ENCODE data around the gene PDILT. TPM values are rescaled to one million over a fixed set of nuclear protein-coding genes. Genes with fewer than 3 reads are reported as not detected.
A peak's percentile ranks its signal among the peaks of the same experiment; 100 is the strongest.

Gene PDILT
- total RNA-seq, 1 donor from 2014 or later: not detected

DNA sequence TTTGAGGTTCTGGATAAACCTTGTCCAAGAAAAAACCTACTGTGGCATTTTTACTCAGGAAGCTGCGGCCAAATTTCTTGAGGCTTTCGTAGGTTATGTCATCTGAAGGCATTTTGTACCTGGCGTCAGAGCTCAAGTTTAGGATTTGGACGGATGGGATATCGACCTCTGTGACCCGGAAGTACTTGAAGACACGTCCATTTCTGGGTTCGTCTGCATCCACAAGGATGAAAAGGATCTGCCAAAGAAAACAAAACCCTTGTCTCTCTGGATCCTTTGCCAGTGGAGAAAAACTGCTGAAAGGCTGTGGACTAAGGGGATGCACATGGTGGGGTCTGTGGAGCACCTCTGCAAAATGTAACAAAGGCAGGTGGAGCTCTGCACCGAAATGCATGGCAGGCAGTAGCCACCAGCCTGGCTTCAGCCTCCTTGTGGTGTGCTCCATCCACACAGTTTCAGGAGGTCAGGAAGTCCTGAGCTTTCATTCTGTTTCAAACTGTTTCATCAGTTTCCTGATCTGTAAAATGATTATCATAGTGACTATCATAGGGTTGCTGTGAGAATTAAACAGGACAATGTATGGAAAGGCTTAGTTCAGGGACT lies 35.0 kb downstream of the PDILT start:
- no peak for DNase-seq (ENCODE audit: low read depth in 2 of 2)

DNA sequence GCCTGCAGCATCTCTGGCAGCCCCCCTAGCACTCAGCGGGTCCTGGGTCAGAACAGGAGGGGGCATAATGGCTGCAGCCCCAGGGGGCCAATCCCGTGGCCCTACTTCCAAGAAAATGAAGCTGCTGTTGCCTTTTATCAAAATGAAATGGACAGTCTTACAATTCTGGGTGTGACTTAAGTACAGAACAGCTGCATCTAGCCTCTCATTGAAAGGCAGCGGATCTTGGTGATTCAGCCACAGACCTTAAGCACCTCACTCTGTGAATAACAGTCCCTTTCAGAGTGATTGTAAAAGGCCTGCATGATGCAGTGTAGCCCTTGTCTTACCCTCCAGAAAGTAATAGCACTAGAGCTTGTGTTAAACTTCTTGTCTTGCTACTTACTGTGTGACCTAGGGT lies 40.5 kb downstream of the PDILT start:
- DNase-seq (ENCODE audit: low read depth in 2 of 2): no peak

DNA sequence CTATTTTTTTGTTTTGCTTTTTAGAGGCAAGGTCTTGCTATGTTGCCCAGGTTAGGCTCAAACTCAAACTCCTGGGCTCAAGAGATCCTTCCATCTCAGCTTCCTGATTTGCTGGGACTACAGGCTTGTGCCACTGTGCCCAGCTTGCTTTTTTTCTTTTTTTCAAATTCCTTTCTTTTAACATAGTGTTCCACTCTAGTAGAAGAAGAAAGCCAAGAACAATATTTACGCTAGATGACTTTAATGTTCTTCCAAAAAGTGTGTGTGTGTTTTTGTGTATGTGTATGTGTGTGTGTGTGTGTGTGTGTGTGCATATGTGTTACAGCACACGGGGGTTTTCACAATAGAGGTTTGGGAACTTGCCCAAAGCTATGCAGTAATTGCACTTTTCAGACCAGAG lies 41.3 kb downstream of the PDILT start:
- DNase-seq (ENCODE audit: low read depth in 2 of 2): no peak

DNA sequence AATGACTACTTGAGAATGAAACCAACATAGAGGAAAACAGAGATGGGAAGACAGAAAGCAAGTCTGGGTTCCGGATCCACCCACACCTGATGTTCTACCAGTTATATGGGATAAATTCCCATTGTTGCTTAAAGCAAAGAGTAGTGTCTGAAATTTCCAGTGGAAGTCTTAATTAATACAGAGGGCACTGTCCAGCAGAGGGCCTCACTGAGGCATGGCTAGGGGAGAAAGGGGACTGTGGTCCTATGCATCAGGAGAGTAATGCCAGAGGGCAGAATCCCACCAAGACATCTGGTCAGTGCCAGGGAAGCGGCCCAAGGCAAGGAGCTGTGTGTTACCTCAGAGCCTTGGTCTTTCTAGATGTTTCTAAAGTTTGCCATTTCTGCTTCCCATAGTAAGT lies 44.5 kb downstream of the PDILT start:
- peak in 1 of 2 donors; percentile 7 for DNase-seq (ENCODE audit: low read depth in 2 of 2)

DNA sequence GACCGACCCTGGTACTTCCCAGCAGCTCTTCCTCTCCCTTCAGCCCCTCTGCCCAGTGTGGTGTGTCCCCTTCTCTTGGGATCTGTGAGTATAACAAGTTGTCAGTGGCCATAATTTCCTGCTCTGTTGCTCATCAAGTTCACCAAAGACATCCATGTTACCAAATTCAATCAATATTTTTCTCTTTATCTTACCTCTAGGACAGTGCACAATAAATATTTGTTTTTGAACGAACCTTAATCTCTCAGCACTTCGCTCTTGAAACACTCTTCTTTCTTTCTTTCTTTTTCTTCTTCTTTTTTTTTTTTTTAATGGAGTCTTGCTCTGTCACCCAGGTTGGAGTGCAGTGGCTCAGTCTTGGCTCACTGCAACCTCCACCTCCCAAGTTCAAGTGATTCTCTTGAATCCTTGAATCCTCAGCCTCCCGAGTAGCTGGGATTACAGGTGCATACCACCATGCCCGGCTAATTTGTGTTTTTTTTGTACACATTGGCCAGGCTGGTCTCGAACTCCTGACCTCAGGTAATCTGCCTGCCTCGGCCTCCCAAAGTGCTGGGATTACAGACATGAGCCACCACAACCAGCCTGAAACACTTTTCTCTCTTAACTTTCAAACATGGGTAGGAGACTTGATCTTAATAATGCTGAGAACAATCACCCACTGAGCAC lies 49.3 kb downstream of the PDILT start:
- DNase-seq (ENCODE audit: low read depth in 2 of 2): no peak

DNA sequence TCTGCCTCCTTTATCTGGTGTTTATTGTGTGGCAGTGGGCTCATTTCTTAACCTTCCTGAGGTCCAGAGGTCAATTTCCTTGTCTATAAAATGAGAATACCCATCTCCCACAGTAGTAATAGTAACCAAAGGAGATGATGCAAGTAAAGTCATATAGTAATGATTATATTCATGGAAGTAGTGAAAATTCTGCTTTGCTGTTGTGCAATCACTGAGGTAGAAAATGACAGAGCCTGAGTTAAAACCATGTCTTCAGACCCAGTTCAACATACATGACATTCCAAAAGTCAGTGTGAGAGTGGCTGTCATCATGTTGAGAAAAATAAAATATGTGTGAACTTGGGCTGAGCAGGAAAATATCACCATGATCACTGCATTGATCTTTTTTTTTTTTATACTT lies 51.2 kb downstream of the PDILT start:
- no peak for DNase-seq (ENCODE audit: low read depth in 2 of 2)

DNA sequence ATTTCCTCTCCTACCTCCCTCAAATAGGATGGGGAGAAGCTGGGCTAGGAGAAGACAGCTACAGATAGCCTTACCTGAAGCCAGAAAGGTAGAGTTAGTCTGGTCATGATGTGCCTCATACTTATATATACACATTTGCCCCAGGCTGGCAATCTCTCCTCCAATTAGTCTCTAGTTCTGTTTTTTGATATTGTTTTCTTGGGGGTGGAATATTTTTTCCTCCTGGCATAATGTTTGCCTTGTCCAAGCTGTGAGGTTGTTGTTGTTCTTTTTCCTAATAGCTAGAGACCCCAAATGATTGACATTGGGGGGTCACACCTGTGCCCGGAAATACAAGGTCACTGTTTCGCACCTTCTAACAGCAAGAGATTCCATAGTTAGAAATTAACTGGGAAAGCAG lies 51.9 kb downstream of the PDILT start, which contains the start of gene UMOD:
UMOD (minus strand) TSS at position 101 of the 400 bp plus-strand sequence. CDS start 1,978 bp downstream, outside the sequence.
- no peak for DNase-seq (ENCODE audit: low read depth in 2 of 2)

DNA sequence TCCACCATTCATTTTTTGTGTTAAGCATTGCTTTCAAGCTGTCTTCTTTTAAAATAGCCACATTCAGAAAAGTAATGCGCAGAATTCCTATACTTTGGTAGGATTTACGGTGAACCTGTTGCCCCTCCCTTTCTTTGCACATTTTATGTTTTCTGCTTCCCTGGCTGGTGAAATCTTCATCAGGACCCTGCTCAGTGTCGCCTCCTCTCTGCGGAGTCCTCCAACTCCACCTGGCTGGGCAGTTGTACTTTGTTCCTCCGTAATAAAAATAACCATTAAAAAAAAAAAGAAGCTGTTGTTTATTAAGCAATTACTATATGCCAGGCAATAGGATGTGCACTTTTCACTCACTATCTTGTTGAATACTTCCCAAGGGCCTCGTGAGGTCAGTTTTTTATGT lies 54.9 kb downstream of the PDILT start:
- no peak for DNase-seq (ENCODE audit: low read depth in 2 of 2)

DNA sequence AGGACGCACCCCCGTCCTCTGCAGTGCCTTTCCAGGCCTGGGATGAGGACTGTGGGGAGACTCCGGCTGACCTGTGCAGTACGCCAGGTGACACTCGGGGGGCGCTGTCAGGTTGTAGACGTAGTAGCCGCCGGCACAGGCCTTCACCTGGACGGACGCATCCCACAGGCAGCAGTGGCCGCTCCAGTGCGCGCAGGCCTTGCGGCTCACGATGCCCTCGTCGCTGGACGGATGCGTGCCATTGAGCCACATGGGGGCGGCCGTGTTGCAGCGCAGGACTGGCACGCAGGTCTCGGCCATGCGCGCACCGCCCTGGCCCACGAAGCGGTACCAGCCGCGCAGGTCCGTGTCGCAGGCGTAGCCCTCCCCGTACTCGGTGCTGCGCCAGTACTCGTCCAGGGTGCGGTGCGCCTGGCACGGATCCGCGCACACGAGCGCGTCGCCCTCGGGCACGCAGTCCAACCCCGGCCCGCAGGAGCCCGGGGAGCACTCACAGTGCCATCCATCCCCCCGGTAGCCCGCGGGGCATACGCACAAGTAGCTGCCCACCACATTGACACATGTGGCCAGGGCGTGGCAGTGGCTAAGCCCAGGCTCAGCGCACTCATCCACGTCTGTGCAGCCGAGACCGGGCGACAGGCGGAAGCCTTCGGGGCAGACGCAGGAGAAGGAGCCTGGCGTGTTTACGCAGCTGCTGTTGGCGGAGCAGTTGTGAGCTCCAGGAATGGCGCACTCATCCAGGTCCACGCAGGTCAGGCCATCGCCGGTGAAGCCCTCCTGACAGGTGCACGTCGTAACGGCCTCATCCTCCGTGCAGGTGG lies 56.0 kb downstream of the PDILT start:
- DNase-seq (ENCODE audit: low read depth in 2 of 2): peak in 1 of 2 donors; percentile 14

DNA sequence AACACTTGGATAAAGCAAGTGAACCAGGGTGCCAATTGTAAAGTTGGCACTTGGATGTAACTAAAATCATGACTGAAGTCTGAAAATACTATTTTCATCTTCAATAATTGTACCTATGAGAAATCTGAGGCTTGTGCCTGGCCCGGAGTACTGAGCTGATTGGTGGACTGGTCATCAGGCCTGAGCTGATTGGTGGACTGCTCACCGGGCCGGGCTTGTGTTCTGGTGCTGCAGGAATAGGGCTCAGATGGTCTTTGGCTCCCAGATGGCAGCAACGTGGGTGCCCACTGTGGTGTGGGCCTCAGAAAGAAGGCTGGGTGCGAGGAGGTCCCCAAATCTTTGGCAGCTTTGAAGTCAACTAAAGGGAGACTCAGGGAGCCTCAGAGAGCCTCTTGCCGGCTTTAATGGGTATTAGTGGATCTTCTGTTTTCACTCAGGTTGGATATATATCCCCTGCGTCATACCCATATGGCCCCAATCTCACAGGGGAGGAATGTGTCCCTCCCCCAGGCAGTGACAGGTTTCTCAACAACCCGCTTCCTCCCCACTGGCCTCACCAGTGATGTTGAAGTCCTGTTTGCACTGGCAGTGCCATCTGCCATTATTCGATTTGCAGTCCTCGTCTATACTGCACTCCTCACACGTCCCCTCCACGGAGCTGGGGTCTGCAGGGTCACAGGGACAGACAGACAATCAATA lies 56.7 kb downstream of the PDILT start:
- DNase-seq (ENCODE audit: low read depth in 2 of 2): no peak

DNA sequence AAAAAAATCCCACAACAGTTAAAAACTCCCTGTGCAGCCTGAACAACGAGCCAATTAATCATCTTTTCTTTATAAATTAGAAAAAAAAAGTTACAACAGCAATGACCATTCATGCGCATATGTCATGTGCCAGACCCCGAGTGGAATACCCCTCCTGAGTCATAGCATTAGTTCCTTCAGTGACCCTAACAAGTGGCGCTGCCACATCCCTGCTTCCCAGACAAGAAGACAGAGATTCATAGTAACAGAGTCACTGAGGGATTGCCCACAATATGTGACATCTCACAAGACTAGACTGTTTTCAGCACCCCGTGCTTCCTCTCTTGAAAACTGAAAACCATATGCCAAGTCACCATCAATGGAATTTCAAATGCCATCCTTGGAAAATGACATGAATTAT lies 59.9 kb downstream of the PDILT start:
- DNase-seq (ENCODE audit: low read depth in 2 of 2): no peak

DNA sequence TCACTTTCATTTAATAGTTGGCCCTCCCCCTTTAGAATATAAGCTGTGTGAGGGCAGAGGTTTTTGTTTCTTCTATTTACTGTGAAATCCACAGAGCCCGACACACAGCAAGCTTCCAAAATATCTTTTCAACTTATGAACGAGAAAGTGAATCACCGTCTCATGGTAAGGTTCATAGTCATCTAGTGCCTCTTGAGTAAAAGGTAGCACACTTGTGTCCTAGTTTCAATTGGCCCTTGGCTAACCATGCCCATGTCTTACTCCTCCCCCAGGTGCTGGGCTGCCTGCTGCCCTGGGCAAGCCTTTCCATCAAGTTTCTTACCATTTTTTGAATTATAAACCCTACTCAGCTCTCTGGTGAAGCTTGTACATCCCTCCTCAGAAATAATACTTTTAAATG lies 64.8 kb downstream of the PDILT start:
- DNase-seq (ENCODE audit: low read depth in 2 of 2): no peak

DNA sequence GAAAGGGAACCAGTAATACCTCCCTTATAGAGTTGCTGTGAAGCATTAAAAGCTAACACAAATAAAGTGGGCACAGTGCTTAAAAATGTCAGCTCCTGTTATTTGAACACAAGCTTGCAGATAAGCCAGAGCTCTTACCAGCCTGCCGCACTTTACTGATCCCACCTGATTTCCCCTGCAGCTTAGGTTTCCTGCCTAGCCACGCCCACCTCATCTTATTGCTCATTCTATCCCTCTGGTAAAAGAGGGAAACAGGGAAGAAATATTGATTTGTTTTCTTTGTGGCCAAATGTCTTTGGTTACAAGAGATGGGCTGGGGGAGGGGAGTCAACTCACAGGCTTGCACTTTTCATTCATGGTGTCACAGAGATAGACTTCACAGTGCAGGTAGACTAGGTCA lies 67.6 kb downstream of the PDILT start:
- no peak for DNase-seq (ENCODE audit: low read depth in 2 of 2)

DNA sequence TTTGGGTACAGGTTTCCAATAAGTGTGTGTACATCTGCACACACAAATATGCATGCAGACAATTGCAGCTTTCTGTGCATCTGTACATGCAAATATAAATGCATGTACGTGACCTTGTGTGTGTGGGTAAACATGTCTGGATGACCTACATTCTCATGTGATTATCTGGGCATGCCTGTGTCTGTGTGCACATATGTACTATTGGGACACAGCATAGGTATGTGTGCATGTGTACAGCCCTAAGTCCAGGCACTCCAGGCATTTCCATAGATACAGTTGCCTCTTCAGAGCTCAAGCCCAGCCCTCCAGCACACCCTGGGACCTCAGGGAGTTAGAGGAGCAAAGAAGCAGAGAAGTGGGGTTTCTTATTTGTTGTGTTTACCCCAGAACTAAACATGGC lies 70.1 kb downstream of the PDILT start:
- no peak for DNase-seq (ENCODE audit: low read depth in 2 of 2)

DNA sequence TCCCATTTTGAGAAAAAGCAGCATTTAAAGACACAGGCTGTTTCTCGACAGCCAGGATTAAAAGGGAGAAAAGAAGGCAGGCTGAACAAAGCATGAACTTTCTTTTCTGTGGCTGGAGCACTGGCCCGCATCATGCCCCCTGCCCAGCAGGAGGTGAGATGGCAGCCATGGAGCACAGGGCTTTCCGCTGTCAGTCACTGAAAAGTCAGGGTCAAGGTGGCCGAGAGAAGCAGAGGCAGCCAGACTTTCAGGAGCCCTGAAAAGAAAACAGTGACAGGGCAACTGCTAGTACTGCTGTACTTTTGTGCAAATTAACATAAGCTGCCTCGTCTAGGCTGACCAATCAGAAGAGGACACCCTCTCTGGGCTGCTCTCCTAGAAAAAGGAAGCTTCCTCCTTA lies 71.4 kb downstream of the PDILT start:
- DNase-seq (ENCODE audit: low read depth in 2 of 2): no peak

DNA sequence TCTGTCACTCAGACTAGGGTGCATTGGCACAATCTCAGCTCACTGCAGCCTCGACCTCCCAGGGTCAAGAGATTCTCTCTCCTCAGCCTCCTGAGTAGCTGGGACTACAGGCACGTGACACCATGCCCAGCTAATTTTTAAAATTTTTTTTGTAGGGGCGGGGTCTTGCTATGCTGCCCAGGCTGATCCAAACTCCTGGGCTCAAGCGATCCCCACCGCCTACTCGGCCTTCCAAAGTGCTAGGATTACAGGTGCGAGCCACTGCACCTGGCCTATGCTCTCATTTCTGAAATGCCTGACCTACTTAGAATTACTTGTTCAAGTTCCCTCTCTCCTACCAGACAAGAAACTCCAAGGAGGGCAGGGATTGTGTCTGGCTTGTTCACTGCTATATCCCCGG lies 72.1 kb downstream of the PDILT start:
- DNase-seq (ENCODE audit: low read depth in 2 of 2): no peak

DNA sequence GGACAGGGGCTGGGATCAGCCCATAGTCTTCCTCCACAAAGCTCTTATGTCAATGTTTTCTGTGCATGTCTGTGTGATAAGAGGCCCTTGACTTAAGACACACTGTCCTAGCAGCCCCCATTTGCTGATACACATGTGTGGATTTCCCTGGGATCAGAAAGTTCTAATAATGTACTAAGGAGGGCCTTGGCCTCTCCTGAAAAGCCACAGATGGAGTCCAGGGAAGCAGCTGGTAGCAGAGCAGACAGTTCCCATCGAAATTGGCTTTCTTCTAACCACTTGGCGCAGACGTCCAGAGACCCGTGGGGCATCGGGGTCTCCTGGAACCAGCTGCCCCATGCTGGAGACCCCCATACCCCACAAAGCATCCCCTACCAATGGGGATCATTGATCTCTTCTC lies 72.9 kb downstream of the PDILT start:
- DNase-seq (ENCODE audit: low read depth in 2 of 2): no peak

DNA sequence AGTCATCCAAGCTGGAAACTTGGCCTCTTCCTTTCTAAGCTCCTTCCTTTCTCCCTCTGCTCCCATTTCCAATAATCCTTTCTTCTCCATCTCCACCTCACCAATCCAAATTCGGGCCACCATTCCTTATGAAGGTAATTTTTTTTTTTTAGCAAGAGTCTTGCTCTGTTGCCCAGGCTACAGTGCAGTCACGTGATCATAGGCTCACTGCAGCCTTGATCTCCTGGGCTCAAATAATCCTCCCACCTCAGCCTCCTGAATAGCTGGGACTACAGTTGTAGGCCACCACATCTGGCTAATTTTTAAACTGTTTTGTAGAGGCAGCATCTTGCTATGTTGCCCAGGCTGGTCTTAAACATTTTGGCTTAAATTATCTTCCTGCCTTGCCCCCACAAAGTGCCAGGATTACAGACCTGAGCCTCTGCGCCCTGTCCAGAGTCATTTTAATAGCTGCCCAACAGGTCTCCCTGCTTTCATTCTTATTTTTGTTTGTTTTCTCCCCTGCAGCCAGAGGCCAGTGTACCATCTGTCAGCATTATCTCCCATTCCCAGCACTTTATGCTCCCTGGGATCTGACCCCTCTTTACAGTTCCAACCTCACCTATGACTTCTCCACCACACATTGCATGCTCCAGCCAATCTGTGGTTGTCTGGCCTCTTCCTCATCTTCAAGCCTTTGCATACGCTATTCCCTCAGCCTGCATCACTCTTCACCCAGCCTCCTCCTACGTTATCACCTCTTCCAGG lies 75.0 kb downstream of the PDILT start:
- no peak for DNase-seq (ENCODE audit: low read depth in 2 of 2)

DNA sequence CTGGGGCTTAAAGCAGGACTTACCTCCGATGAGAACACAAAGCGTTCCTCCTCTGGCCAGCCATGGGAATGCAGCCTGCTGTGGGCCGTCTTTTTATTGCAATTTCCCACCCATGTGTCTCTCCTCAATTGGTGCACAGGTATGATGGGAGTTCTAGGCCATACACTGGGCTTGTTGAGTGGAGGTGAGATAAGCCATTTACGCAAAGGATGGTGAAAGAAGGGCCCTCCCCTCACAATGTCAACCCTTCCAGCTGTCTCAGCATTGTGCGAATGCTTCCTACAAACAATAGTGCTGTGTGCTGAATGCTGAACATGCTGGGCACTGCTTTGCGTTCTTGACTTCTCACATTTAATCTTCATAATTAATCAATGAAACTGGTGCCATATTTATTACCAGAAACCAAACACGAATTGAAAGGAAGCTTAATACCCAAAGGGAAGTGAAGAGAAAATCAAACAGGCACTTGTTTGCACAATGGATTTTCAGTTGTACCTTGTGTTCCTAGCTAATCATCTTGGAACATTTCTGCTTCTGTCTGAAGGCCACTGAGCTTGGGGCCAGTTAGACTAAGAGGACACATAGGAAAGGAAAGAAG lies 77.0 kb downstream of the PDILT start, which contains the start of gene GP2:
GP2 (minus strand) TSS at position 70 of the 598 bp plus-strand sequence. CDS start 1,082 bp downstream, outside the sequence.
- no peak for DNase-seq (ENCODE audit: low read depth in 2 of 2)

DNA sequence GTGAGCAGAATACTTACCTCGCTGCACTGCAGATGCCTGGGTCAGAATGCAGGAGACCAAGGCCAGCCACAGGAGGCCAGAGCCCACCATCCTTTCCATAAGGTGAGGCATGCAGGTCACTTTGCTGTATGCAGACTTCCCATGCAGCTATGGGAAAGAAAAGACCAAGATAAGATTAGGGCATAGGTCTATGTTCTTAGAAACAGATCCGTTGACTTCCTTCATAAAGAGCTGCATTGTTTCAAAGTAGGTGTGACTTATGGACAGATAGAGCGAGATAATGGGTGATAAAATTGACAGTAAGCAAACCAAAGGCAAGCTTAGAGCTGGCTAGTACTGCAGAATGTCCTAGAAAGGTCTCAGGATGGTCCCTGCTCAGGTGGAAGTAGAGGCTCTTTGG lies 78.2 kb downstream of the PDILT start:
- no peak for DNase-seq (ENCODE audit: low read depth in 2 of 2)

DNA sequence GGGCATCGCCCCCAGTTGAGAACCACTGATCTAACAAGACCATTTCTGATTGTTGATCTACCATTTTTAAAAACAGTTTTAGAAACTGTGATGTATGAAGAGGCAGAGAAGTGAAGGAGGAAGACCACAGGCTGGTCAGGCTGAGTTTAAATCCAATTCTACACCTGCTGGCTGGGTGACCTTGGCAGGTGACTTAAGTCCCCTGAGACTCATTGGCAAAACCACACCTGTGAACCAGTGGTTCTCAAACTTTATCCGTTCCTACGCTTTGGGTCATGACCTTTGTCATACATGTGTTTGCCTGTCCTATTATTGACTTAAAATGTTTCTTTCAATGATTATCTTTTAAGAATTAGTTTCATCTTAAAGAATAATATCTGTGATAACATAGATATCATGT lies 79.5 kb downstream of the PDILT start:
- DNase-seq (ENCODE audit: low read depth in 2 of 2): no peak
